Measurements from ENCODE around the gene IST1.
"Not testable (repeated sequence)": the region's sequence is repeated elsewhere in the genome, so short reads cannot be mapped to it uniquely, and the experiment has no call there.

Gene IST1

GRCh38 chr16:71893888-71894228 is 1.5 kb upstream of the IST1 start:
- Mint-ChIP-seq H3K27ac (peak overlapping the region; percentile 94), H3K4me1 (ENCODE audit: low read depth) (peaks cover 13% of the 10 kb centered on the region)

GRCh38 chr16:71894229-71894920 is 956 bp upstream of the IST1 start:
- Mint-ChIP-seq H3K27ac (peak overlapping the region; percentile 94), H3K9me3 (no peaks in the 10 kb centered on the region), H3K4me3 (peak overlapping the region; percentile 98), H3K27me3 (ENCODE audit: low read depth) (no peaks in the 10 kb centered on the region), H3K4me1 (ENCODE audit: low read depth) (peaks cover 18% of the 10 kb centered on the region), H3K36me3 (ENCODE audit: low read depth) (peaks cover 8% of the 10 kb centered on the region)
- DNase-seq (ENCODE audit: low spot score), result peak; percentile 29

More at GRCh38 chr16:71893888-71894228, 1.5 kb upstream of the IST1 start:
- Mint-ChIP-seq H3K27me3 (ENCODE audit: low read depth) (no peaks in the 10 kb centered on the region), H3K9me3 (no peaks in the 10 kb centered on the region), H3K36me3 (ENCODE audit: low read depth) (peaks cover 8% of the 10 kb centered on the region), H3K4me3 (peak overlapping the region; percentile 98)
- no peak for DNase-seq (ENCODE audit: low spot score)

- Mint-ChIP-seq H3K27ac (peak overlapping the region; percentile 94), H3K4me3 (peak overlapping the region; percentile 98), H3K27me3 (ENCODE audit: low read depth) (no peaks in the 10 kb centered on the region), H3K4me1 (ENCODE audit: low read depth) (peaks cover 23% of the 10 kb centered on the region), H3K36me3 (ENCODE audit: low read depth) (peaks cover 8% of the 10 kb centered on the region), H3K9me3 (no peaks in the 10 kb centered on the region)
- DNase-seq (ENCODE audit: low spot score), result no peak
Observed at GRCh38 chr16:71895679-71896365, 491 bp downstream of the IST1 start.

- no peaks in the 10 kb centered on the region for H3K27me3 Mint-ChIP-seq (ENCODE audit: low read depth)
- H3K27ac Mint-ChIP-seq, result peak overlapping the region; percentile 94
- peak overlapping the region; percentile 98 for H3K4me3 Mint-ChIP-seq
- no peaks in the 10 kb centered on the region for H3K9me3 Mint-ChIP-seq
- H3K36me3 Mint-ChIP-seq (ENCODE audit: low read depth), result peaks cover 10% of the 10 kb centered on the region
- peaks cover 25% of the 10 kb centered on the region for H3K4me1 Mint-ChIP-seq (ENCODE audit: low read depth)
- DNase-seq (ENCODE audit: low spot score), result no peak
Observed at GRCh38 chr16:71896764-71897368, 1.5 kb downstream of the IST1 start.

- Mint-ChIP-seq H3K9me3 (no peaks in the 10 kb centered on the region), H3K27ac (no peak overlapping the region), H3K36me3 (ENCODE audit: low read depth) (peaks cover 13% of the 10 kb centered on the region), H3K4me3 (peak overlapping the region; percentile 26), H3K27me3 (ENCODE audit: low read depth) (no peaks in the 10 kb centered on the region), H3K4me1 (ENCODE audit: low read depth) (peaks cover 34% of the 10 kb centered on the region)
- no peak for DNase-seq (ENCODE audit: low spot score)
Observed at GRCh38 chr16:71899171-71899570, 3.8 kb downstream of the IST1 start.

GRCh38 chr16:71902656-71903365 is 7.5 kb downstream of the IST1 start:
- Mint-ChIP-seq H3K27ac (no peak overlapping the region), H3K36me3 (ENCODE audit: low read depth) (peaks cover 14% of the 10 kb centered on the region), H3K9me3 (no peaks in the 10 kb centered on the region), H3K27me3 (ENCODE audit: low read depth) (no peaks in the 10 kb centered on the region), H3K4me1 (ENCODE audit: low read depth) (peaks cover 37% of the 10 kb centered on the region), H3K4me3 (no peak overlapping the region)
- no peak for DNase-seq (ENCODE audit: low spot score)

- Mint-ChIP-seq H3K27ac (no peak overlapping the region), H3K36me3 (ENCODE audit: low read depth) (peaks cover 15% of the 10 kb centered on the region), H3K4me3 (no peak overlapping the region), H3K9me3 (no peaks in the 10 kb centered on the region), H3K27me3 (ENCODE audit: low read depth) (no peaks in the 10 kb centered on the region), H3K4me1 (ENCODE audit: low read depth) (peaks cover 40% of the 10 kb centered on the region)
- DNase-seq (ENCODE audit: low spot score), result no peak
Observed at GRCh38 chr16:71903608-71904007, 8.3 kb downstream of the IST1 start.

- no peaks in the 10 kb centered on the region for H3K9me3 Mint-ChIP-seq
- no peak overlapping the region for H3K27ac Mint-ChIP-seq
- H3K4me3 Mint-ChIP-seq, result no peak overlapping the region
- H3K4me1 Mint-ChIP-seq (ENCODE audit: low read depth), result peaks cover 40% of the 10 kb centered on the region
- H3K36me3 Mint-ChIP-seq (ENCODE audit: low read depth), result peaks cover 16% of the 10 kb centered on the region
- DNase-seq (ENCODE audit: low spot score), result no peak
- no peaks in the 10 kb centered on the region for H3K27me3 Mint-ChIP-seq (ENCODE audit: low read depth)
Observed at GRCh38 chr16:71904239-71904638, 8.9 kb downstream of the IST1 start.

- not testable (repeated sequence) for H3K9me3 Mint-ChIP-seq; H3K27me3 Mint-ChIP-seq (ENCODE audit: low read depth); DNase-seq (ENCODE audit: low spot score)
- peak overlapping the region; percentile 53 for H3K27ac Mint-ChIP-seq
- peaks cover 42% of the 10 kb centered on the region for H3K4me1 Mint-ChIP-seq (ENCODE audit: low read depth)
- H3K36me3 Mint-ChIP-seq (ENCODE audit: low read depth), result peaks cover 21% of the 10 kb centered on the region
- H3K4me3 Mint-ChIP-seq, result peak overlapping the region; percentile 47
Observed at GRCh38 chr16:71905765-71906164, 10.4 kb downstream of the IST1 start.

GRCh38 chr16:71911121-71911520 is 15.8 kb downstream of the IST1 start:
- no peaks in the 10 kb centered on the region for H3K27me3 Mint-ChIP-seq (ENCODE audit: low read depth)
- peaks cover 41% of the 10 kb centered on the region for H3K36me3 Mint-ChIP-seq (ENCODE audit: low read depth)
- no peak overlapping the region for H3K4me3 Mint-ChIP-seq
- H3K4me1 Mint-ChIP-seq (ENCODE audit: low read depth), result peaks cover 32% of the 10 kb centered on the region
- H3K9me3 Mint-ChIP-seq, result no peaks in the 10 kb centered on the region
- no peak overlapping the region for H3K27ac Mint-ChIP-seq
- no peak for DNase-seq (ENCODE audit: low spot score)

GRCh38 chr16:71912534-71913275 is 17.4 kb downstream of the IST1 start:
- no peak for DNase-seq (ENCODE audit: low spot score)
- Mint-ChIP-seq H3K4me1 (ENCODE audit: low read depth) (peaks cover 35% of the 10 kb centered on the region), H3K27me3 (ENCODE audit: low read depth) (no peaks in the 10 kb centered on the region), H3K4me3 (no peak overlapping the region), H3K9me3 (no peaks in the 10 kb centered on the region), H3K36me3 (ENCODE audit: low read depth) (peaks cover 51% of the 10 kb centered on the region), H3K27ac (no peak overlapping the region)

GRCh38 chr16:71914802-71915201 is 19.5 kb downstream of the IST1 start:
- DNase-seq (ENCODE audit: low spot score), result no peak
- Mint-ChIP-seq H3K36me3 (ENCODE audit: low read depth) (peaks cover 65% of the 10 kb centered on the region), H3K4me1 (ENCODE audit: low read depth) (peaks cover 32% of the 10 kb centered on the region), H3K4me3 (no peak overlapping the region), H3K27me3 (ENCODE audit: low read depth) (no peaks in the 10 kb centered on the region), H3K27ac (no peak overlapping the region), H3K9me3 (no peaks in the 10 kb centered on the region)

GRCh38 chr16:71915350-71915749 is 20.0 kb downstream of the IST1 start:
- no peaks in the 10 kb centered on the region for H3K27me3 Mint-ChIP-seq (ENCODE audit: low read depth)
- H3K36me3 Mint-ChIP-seq (ENCODE audit: low read depth), result peaks cover 68% of the 10 kb centered on the region
- peaks cover 28% of the 10 kb centered on the region for H3K4me1 Mint-ChIP-seq (ENCODE audit: low read depth)
- H3K4me3 Mint-ChIP-seq, result no peak overlapping the region
- DNase-seq (ENCODE audit: low spot score), result no peak
- no peaks in the 10 kb centered on the region for H3K9me3 Mint-ChIP-seq
- no peak overlapping the region for H3K27ac Mint-ChIP-seq
